Liver (tissue), 3 donors: Measurements from ENCODE around the gene CBFA2T2.

ENCODE experiments used
- EGR1 ChIP-seq, 2 donors: IDR thresholded peaks; 2 replicates each; pipeline ENCODE4 v1.6.1; 2016 to 2018; ENCODE audit warnings: antibody characterized with exemption in 2 of 2, low read depth in 2 of 2
- FOXA1 ChIP-seq: IDR thresholded peaks from 2 replicates; pipeline ENCODE4 v1.6.1; 2016; ENCODE audit warnings: antibody characterized with exemption
- FOXA2 ChIP-seq: IDR thresholded peaks from 2 replicates; pipeline ENCODE4 v1.6.1; 2016; ENCODE audit warnings: antibody characterized with exemption
- GABPA ChIP-seq, 2 donors: IDR thresholded peaks in 1 of 2; conservative IDR thresholded peaks in 1 of 2; 2 replicates each; pipeline ENCODE4 v1.6.1; 2016; ENCODE audit warnings: antibody characterized with exemption in 2 of 2, mild to moderate bottlenecking in 1 of 2, moderate library complexity in 1 of 2
- HNF4G ChIP-seq: IDR thresholded peaks from 2 replicates; pipeline ENCODE4 v1.6.1; 2016; ENCODE audit warnings: antibody characterized with exemption
- RAD21 ChIP-seq, 2 donors: IDR thresholded peaks; 2 replicates each; pipeline ENCODE4 v1.6.1; 2016; ENCODE audit warnings: antibody characterized with exemption in 2 of 2, mild to moderate bottlenecking in 2 of 2
- SP1 ChIP-seq: IDR thresholded peaks from 2 replicates; pipeline ENCODE4 v1.6.1; 2018; ENCODE audit warnings: antibody characterized with exemption, mild to moderate bottlenecking
- YY1 ChIP-seq: IDR thresholded peaks from 2 replicates; pipeline ENCODE4 v1.6.1; 2016; ENCODE audit warnings: antibody characterized with exemption, mild to moderate bottlenecking
- TF ChIP-seq, protein P1 (sequence below): IDR thresholded peaks from 2 replicates; pipeline ENCODE4 v1.6.1; 2016; ENCODE audit warnings: antibody characterized with exemption
- TF ChIP-seq, protein P2 (sequence below): fragments of 150-350 bp; IDR thresholded peaks from 2 replicates; pipeline ENCODE4 v1.5.1; 2017; ENCODE audit warnings: improper control_type of control experiment, low read depth, low read length; ENCODE audit not compliant: missing input control
- TF ChIP-seq, protein P3 (sequence below): IDR thresholded peaks from 2 replicates; pipeline ENCODE4 v1.6.1; 2016; ENCODE audit warnings: antibody characterized with exemption
- TF ChIP-seq, protein P4 (sequence below): IDR thresholded peaks from 2 replicates; pipeline ENCODE4 v1.6.1; 2016; ENCODE audit warnings: antibody characterized with exemption, mild to moderate bottlenecking
- donor health status: healthy.
- donor health status: healthy.

DNA sequence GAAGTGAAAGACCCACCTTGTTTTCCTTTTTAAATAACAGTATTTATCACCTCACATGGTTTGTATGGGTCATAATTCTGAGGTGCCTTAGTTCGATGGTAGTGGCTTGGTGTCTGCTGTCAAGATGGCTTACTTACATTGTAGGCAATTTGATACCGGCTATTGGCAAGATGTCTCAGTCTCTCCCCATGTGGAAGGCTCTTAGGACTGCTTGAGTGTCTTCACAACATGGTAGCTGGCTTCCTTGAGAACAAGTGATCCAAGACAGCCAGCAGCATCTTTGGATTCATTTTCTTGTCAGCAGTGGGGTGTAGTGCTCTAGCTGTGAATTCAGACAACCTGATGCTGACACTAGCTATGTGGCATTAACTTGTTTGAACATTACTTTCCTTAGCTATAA lies 70.1 kb downstream of the CBFA2T2 start:
- TF ChIP-seq, protein P1, sequence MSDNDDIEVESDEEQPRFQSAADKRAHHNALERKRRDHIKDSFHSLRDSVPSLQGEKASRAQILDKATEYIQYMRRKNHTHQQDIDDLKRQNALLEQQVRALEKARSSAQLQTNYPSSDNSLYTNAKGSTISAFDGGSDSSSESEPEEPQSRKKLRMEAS, result no peak
- TF ChIP-seq GABPA (IDR thresholded peaks at IDR 0.05 in 1 of 2, conservative IDR thresholded peaks at IDR 0.05 in 1 of 2) (no peak), FOXA1 (no peak), YY1 (no peak), EGR1 (IDR thresholded peaks at IDR 0.05; ENCODE audit: low read depth in 2 of 2) (no peak), SP1 (no peak), FOXA2 (no peak), RAD21 (IDR thresholded peaks at IDR 0.05) (no peak), HNF4G (no peak)
- TF ChIP-seq, protein P2, sequence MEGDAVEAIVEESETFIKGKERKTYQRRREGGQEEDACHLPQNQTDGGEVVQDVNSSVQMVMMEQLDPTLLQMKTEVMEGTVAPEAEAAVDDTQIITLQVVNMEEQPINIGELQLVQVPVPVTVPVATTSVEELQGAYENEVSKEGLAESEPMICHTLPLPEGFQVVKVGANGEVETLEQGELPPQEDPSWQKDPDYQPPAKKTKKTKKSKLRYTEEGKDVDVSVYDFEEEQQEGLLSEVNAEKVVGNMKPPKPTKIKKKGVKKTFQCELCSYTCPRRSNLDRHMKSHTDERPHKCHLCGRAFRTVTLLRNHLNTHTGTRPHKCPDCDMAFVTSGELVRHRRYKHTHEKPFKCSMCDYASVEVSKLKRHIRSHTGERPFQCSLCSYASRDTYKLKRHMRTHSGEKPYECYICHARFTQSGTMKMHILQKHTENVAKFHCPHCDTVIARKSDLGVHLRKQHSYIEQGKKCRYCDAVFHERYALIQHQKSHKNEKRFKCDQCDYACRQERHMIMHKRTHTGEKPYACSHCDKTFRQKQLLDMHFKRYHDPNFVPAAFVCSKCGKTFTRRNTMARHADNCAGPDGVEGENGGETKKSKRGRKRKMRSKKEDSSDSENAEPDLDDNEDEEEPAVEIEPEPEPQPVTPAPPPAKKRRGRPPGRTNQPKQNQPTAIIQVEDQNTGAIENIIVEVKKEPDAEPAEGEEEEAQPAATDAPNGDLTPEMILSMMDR, result no peak
- TF ChIP-seq, protein P3, sequence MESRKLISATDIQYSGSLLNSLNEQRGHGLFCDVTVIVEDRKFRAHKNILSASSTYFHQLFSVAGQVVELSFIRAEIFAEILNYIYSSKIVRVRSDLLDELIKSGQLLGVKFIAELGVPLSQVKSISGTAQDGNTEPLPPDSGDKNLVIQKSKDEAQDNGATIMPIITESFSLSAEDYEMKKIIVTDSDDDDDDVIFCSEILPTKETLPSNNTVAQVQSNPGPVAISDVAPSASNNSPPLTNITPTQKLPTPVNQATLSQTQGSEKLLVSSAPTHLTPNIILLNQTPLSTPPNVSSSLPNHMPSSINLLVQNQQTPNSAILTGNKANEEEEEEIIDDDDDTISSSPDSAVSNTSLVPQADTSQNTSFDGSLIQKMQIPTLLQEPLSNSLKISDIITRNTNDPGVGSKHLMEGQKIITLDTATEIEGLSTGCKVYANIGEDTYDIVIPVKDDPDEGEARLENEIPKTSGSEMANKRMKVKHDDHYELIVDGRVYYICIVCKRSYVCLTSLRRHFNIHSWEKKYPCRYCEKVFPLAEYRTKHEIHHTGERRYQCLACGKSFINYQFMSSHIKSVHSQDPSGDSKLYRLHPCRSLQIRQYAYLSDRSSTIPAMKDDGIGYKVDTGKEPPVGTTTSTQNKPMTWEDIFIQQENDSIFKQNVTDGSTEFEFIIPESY, result no peak
- TF ChIP-seq, protein P4, sequence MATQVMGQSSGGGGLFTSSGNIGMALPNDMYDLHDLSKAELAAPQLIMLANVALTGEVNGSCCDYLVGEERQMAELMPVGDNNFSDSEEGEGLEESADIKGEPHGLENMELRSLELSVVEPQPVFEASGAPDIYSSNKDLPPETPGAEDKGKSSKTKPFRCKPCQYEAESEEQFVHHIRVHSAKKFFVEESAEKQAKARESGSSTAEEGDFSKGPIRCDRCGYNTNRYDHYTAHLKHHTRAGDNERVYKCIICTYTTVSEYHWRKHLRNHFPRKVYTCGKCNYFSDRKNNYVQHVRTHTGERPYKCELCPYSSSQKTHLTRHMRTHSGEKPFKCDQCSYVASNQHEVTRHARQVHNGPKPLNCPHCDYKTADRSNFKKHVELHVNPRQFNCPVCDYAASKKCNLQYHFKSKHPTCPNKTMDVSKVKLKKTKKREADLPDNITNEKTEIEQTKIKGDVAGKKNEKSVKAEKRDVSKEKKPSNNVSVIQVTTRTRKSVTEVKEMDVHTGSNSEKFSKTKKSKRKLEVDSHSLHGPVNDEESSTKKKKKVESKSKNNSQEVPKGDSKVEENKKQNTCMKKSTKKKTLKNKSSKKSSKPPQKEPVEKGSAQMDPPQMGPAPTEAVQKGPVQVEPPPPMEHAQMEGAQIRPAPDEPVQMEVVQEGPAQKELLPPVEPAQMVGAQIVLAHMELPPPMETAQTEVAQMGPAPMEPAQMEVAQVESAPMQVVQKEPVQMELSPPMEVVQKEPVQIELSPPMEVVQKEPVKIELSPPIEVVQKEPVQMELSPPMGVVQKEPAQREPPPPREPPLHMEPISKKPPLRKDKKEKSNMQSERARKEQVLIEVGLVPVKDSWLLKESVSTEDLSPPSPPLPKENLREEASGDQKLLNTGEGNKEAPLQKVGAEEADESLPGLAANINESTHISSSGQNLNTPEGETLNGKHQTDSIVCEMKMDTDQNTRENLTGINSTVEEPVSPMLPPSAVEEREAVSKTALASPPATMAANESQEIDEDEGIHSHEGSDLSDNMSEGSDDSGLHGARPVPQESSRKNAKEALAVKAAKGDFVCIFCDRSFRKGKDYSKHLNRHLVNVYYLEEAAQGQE, result no peak
